ENCODE measurements around the gene NDUFS7. TPM values are rescaled to one million over a fixed set of nuclear protein-coding genes. Genes with fewer than 3 reads are reported as not detected.
A peak's percentile ranks its signal among the peaks of the same experiment; 100 is the strongest.

The NDUFS7 gene
- total RNA-seq, 1 donor = 21.1 TPM

DNA sequence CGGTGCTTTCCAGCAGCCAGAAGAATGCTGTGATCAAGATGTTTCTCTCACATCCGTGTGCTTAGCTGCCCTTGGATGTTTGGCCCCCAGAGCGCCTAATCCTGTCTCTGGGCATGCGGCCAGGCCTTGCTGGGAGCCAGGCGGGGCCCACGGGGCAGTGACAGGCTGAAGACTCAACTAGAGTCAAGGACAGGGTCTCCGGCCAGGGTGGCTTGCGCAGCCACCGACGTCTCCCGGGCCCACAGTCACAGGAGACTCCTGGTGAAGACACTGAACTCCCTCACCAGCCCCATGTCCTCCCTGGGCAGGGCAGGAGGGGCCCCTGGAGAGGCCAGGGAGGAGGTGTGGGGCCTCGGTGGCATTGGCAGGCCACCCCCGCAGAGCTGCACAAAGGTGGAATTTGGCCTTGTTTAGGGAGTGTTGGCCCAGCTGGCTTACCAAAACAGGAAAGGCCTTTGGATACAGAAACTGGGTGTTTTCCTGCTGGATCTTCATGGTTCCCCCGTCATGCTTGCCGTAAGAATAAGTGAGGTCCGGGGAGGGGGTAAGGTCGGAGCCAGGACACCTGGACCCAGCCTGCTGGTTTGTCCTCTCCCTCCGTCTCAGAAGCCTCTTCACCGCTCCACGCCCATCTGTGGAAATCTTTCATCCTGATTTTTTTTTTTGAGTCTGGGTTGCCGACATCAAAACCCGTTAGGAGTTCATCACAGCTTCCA lies 10.0 kb upstream of the NDUFS7 start:
- no peaks in the 10 kb centered on the region for H3K27me3 ChIP-seq (ENCODE audit: insufficient read depth, low read length)
- no peaks in the 10 kb centered on the region for H3K9me3 ChIP-seq (ENCODE audit: low read depth, low read length)
- no peak overlapping the region for H3K4me3 ChIP-seq (ENCODE audit: low read length)
- H3K4me1 ChIP-seq (ENCODE audit: insufficient read depth, low read length) = no peaks in the 10 kb centered on the region

DNA sequence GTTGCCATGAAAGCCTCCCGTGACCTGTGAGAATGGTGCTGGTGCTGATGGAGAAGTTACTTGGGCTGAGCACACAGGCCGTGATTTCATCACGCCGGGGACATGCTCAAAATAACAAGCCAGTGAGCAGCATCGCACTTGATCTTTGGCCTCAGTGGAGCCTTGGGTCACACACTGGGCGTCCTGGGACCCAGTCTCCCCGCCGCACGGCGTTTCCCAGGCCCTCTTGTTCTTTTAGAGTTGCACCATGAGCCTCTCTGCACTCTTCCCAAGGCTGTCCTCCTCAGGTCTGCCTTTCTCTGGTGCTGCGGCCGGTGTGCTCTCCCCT lies 9.5 kb upstream of the NDUFS7 start:
- no peaks in the 10 kb centered on the region for H3K9me3 ChIP-seq (ENCODE audit: low read depth, low read length)
- H3K27me3 ChIP-seq (ENCODE audit: insufficient read depth, low read length) = no peaks in the 10 kb centered on the region
- H3K4me1 ChIP-seq (ENCODE audit: insufficient read depth, low read length) = no peaks in the 10 kb centered on the region
- no peak overlapping the region for H3K4me3 ChIP-seq (ENCODE audit: low read length)

DNA sequence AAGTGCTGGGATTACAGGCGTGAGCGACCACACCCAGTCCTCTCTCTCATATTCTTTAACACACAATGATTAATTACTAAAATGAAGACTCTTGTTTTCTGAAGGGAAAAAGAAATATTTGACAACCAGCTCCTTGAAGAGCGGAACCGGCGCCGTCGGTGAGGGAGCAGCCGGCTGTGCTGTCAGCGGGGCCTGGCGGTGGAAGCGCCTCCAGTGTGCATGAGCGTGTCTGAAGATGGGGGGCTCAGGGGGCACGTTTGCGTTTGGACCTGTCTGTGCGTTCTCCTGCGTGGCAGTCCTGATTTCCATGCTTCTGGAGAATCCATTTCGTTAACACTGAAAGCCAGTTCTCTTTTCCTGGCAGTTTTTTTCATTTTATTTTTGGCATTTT lies 7.3 kb upstream of the NDUFS7 start:
- Histone ChIP-seq H3K4me3 (ENCODE audit: low read length) (no peak overlapping the region), H3K9me3 (ENCODE audit: low read depth, low read length) (no peaks in the 10 kb centered on the region), H3K27me3 (ENCODE audit: insufficient read depth, low read length) (no peaks in the 10 kb centered on the region), H3K4me1 (ENCODE audit: insufficient read depth, low read length) (no peaks in the 10 kb centered on the region)

DNA sequence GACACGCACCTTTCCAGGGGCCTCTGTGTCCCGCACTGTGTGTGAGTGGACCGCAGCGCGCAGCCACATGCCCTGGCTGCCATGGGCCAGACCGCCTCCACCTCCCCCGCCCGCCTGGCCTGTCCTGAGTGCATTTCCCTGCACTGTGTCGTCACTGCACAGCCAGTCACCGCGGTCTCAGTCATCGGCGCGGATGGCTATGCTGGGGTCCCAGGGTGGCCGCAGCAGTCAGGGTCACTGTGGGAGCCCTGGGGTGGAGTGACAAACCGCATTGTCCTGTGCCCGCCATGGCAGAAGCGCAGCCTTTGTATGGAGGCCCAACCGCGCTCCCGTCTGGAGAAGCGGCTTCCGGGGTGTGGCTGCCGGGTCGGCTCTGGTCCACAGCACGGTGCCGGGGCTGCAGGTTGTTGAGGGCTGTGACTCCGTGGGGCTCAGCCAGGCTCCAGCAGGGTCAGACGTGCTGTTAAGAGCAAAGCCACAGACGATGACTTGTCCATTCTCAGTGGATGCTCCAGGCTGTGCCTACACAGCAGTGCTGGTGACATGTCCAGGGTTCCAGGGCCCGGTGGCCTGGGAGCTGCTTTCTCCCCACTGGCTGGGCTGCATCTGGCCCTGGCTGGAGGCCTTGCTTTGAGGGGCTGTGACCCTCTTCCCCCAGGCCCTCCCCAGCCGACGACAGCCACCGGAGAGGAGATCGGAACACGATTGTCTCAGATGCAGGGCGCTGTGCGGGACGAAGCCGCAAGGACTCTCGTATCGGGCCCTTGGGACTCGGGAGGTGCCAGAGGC lies 6.3 kb upstream of the NDUFS7 start:
- Histone ChIP-seq H3K27me3 (ENCODE audit: insufficient read depth, low read length) (no peaks in the 10 kb centered on the region), H3K4me3 (ENCODE audit: low read length) (no peak overlapping the region), H3K9me3 (ENCODE audit: low read depth, low read length) (no peaks in the 10 kb centered on the region), H3K4me1 (ENCODE audit: insufficient read depth, low read length) (no peaks in the 10 kb centered on the region)

DNA sequence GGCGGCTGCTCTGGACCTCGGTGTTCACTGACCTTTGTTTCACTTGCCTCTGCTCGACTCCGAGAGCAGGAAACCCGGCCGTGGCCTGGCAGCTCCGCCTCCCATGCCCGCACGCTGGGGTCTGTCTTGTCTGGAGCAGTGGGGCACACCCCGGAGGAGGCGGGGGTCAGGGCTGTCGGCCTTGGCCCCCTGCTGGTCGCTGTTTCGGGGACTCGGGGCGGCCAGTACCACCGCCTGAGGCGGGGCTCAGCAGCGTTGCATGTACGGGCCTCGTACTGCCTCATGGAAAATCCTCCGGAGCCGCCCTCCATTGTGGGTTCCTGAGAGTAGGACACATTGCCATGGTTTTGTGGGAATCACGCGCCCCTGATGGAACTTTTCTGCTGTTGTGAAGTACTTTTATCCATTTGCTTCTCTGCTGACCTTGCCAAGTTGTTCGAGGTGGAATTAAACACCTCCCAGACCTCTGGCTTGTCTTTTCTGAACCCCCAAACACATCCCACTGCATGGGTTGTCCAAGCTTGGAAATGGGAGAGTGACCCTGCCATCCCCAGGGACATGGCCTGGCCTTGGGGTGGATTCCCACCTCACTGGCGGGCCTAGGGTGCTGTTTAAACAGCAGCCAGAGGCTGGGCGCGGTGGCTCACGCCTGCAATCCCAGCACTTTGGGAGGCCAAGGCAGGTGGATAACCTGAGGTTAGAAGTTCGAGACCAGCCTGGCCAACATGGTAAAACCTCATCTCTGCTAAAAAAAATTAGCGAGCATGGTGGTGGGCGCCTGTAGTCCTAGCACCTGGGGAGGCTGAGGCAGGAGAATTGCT lies 5.5 kb upstream of the NDUFS7 start:
- H3K4me1 ChIP-seq (ENCODE audit: insufficient read depth, low read length) = no peaks in the 10 kb centered on the region
- H3K9me3 ChIP-seq (ENCODE audit: low read depth, low read length) = no peaks in the 10 kb centered on the region
- no peak overlapping the region for H3K4me3 ChIP-seq (ENCODE audit: low read length)
- H3K27me3 ChIP-seq (ENCODE audit: insufficient read depth, low read length) = no peaks in the 10 kb centered on the region

DNA sequence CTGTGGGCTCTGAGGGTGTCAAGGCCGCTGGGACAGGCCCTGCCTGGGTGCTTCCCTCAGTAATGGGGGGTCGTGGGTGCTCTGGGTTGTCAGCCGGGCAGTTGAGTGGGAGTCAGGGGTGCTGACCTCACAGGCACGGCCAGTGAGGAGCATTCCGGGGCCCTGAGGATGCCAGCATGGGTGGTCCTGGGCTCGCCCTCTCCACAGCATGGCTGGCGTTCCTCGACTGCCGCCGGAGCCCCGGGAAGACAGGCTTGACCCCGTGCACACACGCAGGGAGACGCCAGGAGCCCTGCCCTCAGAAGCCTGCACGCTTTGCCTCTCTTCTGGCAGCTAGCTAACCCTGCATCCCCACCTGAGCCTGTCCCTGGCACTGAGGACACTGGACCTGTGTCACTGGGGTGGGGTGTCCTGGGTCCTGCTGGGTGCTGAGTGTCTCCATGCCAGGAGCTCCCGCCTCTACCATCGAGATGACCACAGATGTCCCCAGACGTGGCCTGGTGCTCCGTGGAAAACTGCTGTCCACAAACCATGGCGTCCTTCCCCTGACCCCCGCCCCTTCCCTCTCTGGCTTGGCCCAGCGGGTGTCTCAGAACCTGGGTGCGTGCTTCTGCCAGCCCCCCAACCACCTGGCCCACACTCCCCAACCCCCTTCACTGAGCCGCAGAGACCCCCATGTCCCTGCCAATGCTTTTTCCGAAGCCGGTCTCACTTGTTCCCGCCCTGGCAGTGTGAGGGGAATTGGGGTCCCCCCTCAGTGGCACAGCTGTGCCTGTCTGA lies 4.4 kb upstream of the NDUFS7 start:
- no peaks in the 10 kb centered on the region for H3K27me3 ChIP-seq (ENCODE audit: insufficient read depth, low read length)
- H3K4me3 ChIP-seq (ENCODE audit: low read length) = no peak overlapping the region
- H3K9me3 ChIP-seq (ENCODE audit: low read depth, low read length) = no peaks in the 10 kb centered on the region
- peaks cover 4% of the 10 kb centered on the region for H3K4me1 ChIP-seq (ENCODE audit: insufficient read depth, low read length)

DNA sequence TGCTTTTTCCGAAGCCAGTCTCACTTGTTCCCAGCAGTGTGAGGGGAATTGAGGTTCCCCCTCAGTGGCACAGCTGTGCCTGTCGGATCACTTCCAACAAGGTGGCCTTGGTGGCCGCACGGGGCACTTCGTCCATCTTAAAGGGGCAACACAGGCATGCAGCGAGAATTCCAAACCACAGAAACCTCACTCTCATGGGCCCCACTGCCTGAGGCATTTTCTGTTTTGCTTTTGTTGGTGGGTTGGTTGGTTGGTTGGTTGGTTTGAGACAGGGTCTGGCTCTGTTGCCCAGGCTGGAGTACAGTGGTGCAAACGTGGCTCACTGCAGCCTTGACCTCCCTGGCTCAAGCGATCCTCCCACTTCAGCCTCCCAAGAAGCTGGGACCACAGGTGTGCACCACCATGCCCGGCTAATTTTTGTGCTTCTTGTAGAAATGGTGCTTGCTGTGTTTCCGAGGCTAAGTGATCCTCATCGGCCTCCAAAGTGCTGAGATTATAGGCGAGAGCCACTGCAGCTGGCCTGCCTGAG lies 3.7 kb upstream of the NDUFS7 start:
- Histone ChIP-seq H3K4me3 (ENCODE audit: low read length) (no peak overlapping the region), H3K9me3 (ENCODE audit: low read depth, low read length) (no peaks in the 10 kb centered on the region), H3K4me1 (ENCODE audit: insufficient read depth, low read length) (peaks cover 11% of the 10 kb centered on the region), H3K27me3 (ENCODE audit: insufficient read depth, low read length) (no peaks in the 10 kb centered on the region)

DNA sequence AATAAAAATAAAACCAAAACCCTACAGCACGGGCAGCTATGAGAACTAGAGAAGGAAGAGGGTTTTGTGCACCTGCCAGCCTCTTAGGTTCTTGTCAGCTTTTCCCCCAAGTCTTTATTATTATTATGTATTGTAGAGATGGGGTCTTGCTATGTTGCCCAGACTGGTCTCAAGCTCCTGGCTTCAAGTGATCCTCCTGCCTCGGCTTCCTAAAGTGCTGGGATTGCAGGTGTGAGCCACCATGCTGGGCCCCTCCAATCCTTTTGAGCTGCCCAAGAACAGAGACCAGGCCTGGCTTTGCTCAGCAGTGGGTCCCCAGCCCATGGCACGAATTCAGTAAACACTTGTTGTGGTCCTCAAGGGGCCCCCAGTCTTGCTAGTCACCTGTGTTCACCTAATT lies 1.5 kb upstream of the NDUFS7 start:
- H3K4me3 ChIP-seq (ENCODE audit: low read length) = no peak overlapping the region
- H3K27me3 ChIP-seq (ENCODE audit: insufficient read depth, low read length) = no peaks in the 10 kb centered on the region
- H3K9me3 ChIP-seq (ENCODE audit: low read depth, low read length) = no peaks in the 10 kb centered on the region
- H3K4me1 ChIP-seq (ENCODE audit: insufficient read depth, low read length) = peaks cover 13% of the 10 kb centered on the region

DNA sequence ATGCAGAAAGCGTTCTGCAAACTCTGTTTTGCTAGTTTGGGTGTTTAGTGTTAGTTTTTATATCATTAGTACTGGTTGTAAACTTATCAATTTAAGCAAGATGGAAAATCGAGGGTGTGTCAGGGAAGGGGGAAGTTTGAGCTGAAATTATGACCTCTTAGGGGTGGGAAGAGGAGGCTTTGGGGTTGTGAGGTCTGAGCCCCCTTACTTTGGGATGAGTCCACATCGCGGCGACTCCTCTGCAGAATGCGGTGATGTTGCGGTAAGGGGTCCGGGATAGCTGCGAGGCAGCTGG lies 743 bp upstream of the NDUFS7 start:
- Histone ChIP-seq H3K4me1 (ENCODE audit: insufficient read depth, low read length) (peaks cover 13% of the 10 kb centered on the region), H3K4me3 (ENCODE audit: low read length) (peak overlapping the region; percentile 71), H3K27me3 (ENCODE audit: insufficient read depth, low read length) (no peaks in the 10 kb centered on the region), H3K9me3 (ENCODE audit: low read depth, low read length) (no peaks in the 10 kb centered on the region)

DNA sequence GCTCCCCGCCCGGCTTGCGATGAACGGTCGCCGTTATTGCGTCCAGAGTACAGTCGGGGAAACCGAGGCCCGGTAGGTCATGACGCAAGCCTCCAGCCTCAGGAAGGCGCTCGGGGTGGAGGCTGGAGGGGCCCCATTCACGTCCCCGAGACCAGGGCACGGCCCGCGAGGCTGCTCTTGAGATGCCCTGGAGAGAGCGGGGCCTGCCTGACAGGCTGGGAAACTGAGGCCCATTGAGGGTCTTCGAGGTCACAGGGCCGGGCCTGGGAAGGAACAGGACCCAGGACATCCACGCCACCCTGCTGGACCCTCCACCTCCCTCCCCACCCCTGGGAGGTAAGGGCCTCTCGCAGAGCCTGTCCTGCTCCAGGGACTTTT lies 367 bp downstream of the NDUFS7 start:
- H3K4me3 ChIP-seq (ENCODE audit: low read length) = peak overlapping the region; percentile 71

DNA sequence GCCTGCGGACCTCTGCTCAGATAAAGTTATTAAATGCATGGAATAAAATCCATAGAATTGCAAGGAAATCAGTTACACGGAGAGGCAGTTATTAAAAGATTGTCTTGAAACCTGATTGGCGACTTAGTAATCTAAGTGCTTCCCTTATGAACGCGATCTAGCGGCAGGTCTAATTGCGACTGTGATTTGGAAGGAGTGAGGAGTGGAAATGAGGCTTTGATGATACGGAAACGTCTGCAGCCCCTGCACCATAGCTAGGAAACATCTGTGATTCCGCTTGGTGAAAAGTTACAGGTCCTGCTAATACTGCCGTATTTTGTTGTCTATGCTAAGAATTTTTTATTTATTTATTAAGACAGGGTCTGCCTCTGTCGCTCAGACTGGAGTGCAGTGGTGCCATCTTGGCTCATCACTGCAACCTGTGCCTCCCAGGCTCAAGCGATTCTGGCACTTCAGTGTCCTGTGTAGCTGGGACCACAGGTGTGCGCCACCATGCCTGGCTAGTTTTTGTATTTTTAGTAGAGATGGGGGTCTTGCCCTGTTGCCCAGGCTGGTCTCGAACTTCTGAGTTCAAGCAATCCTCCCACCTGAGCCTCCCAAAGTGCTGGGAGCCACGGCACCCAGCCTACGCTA lies 887 bp downstream of the NDUFS7 start:
- Histone ChIP-seq H3K9me3 (ENCODE audit: low read depth, low read length) (no peaks in the 10 kb centered on the region), H3K4me1 (ENCODE audit: insufficient read depth, low read length) (peaks cover 13% of the 10 kb centered on the region), H3K4me3 (ENCODE audit: low read length) (peak overlapping the region; percentile 71), H3K27me3 (ENCODE audit: insufficient read depth, low read length) (no peaks in the 10 kb centered on the region)

More for the DNA sequence above, 367 bp downstream of the NDUFS7 start:
- no peaks in the 10 kb centered on the region for H3K27me3 ChIP-seq (ENCODE audit: insufficient read depth, low read length)
- H3K9me3 ChIP-seq (ENCODE audit: low read depth, low read length) = no peaks in the 10 kb centered on the region
- peaks cover 13% of the 10 kb centered on the region for H3K4me1 ChIP-seq (ENCODE audit: insufficient read depth, low read length)

DNA sequence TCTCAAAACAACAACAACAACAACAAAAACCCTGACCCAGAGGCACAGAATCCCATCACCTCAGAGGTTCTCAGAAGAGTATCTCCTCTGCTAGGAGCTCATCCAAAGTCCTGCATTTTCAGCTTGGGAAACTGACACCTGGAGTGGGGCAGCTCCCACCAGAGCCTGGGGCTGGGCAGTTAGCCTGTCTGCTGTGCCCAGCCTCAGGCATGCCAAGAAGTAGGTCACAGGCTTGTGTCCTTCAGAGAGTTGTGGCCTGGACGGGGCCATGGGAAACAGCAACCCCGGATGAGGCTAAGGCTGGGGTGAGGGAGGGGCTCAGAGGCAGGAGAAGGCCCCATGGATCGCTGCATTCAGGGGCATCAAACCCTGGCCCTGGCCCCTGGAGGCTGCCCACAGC lies 2.1 kb downstream of the NDUFS7 start:
- no peak overlapping the region for H3K4me3 ChIP-seq (ENCODE audit: low read length)
- peaks cover 13% of the 10 kb centered on the region for H3K4me1 ChIP-seq (ENCODE audit: insufficient read depth, low read length)
- H3K27me3 ChIP-seq (ENCODE audit: insufficient read depth, low read length) = no peaks in the 10 kb centered on the region
- H3K9me3 ChIP-seq (ENCODE audit: low read depth, low read length) = no peaks in the 10 kb centered on the region

DNA sequence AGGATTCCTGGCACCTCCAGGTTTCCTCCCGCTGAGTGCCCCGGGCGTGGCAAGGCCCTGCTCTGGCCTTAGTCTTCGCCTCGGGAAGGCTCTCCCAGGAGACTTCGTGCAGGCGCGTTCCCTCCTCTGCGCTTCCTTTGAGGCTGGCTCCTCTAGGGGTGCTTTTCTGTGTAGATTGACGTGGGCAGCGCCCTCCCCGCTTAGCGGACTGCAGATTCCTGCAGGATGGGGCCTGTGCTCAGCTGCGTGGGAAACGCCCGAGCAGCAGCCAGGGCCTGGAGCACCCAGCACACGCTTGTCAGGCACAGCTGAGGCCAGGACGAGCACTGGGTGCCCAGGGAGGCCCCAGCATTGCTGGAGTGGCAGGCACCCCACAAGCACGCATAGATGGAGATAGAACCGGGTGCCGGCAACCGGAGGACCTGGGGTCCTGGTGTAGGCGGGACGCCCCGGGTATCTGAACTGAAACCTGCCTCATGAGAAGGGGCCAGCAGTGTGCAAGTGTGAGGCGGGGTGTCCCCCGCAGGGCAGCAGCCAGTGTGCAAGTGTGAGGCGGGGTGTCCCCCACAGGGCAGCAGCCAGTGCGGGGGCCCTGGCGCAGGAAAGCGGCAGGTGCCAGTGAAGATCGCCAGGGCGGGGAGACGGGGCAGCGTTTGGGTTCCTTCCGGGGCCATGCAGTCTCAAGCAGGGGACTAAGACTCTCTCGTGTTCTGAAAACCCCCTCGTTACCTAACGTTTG lies 3.4 kb downstream of the NDUFS7 start:
- H3K4me3 ChIP-seq (ENCODE audit: low read length) = no peak overlapping the region
- peaks cover 13% of the 10 kb centered on the region for H3K4me1 ChIP-seq (ENCODE audit: insufficient read depth, low read length)
- no peaks in the 10 kb centered on the region for H3K27me3 ChIP-seq (ENCODE audit: insufficient read depth, low read length)
- no peaks in the 10 kb centered on the region for H3K9me3 ChIP-seq (ENCODE audit: low read depth, low read length)
